Stimulated activated CD8-positive, alpha-beta memory T cell treated with anti-CD3 and anti-CD28 coated beads, Interleukin-15, amount 100 ng/mL, for 1 hour (primary cell): Measurements from ENCODE around the gene NMUR1.

Experiments
- DNase-seq: peaks from one replicate; pipeline ENCODE4 v3.0.0-alpha.2; 2020; ENCODE audit warnings: low read depth

The NMUR1 gene

GRCh38 chr2:231525248-231526163, 4.7 kb downstream of the NMUR1 start:
- no peak for DNase-seq

- DNase-seq, result no peak
Observed at GRCh38 chr2:231524477-231525247, 5.6 kb downstream of the NMUR1 start.

- no peak for DNase-seq
Observed at GRCh38 chr2:231523451-231524285, 6.6 kb downstream of the NMUR1 start.

GRCh38 chr2:231522418-231523180, 7.6 kb downstream of the NMUR1 start:
- DNase-seq, result no peak

- DNase-seq, result no peak
Observed at GRCh38 chr2:231521443-231521842, 8.8 kb downstream of the NMUR1 start.

- DNase-seq, result no peak
Observed at GRCh38 chr2:231519975-231520555, 10.2 kb downstream of the NMUR1 start.

- DNase-seq, result no peak
Observed at GRCh38 chr2:231518771-231519170, 11.5 kb downstream of the NMUR1 start.

GRCh38 chr2:231515603-231516002, 14.6 kb downstream of the NMUR1 start:
- no peak for DNase-seq

- no peak for DNase-seq
Observed at GRCh38 chr2:231514951-231515297, 15.3 kb downstream of the NMUR1 start.

GRCh38 chr2:231514225-231514950, 15.9 kb downstream of the NMUR1 start:
- DNase-seq, result peak; percentile 90

GRCh38 chr2:231513746-231514224, 16.5 kb downstream of the NMUR1 start:
- DNase-seq, result no peak

GRCh38 chr2:231512222-231512621, 18.0 kb downstream of the NMUR1 start:
- no peak for DNase-seq

- DNase-seq, result no peak
Observed at GRCh38 chr2:231503766-231504165, 26.5 kb downstream of the NMUR1 start.

- DNase-seq, result no peak
Observed at GRCh38 chr2:231502596-231502995, 27.6 kb downstream of the NMUR1 start.

GRCh38 chr2:231497651-231498050, 32.6 kb downstream of the NMUR1 start:
- no peak for DNase-seq

GRCh38 chr2:231494669-231495068, 35.6 kb downstream of the NMUR1 start:
- DNase-seq, result no peak

GRCh38 chr2:231490801-231491200, 39.4 kb downstream of the NMUR1 start:
- DNase-seq, result no peak

- DNase-seq, result no peak
Observed at GRCh38 chr2:231489990-231490389, 40.3 kb downstream of the NMUR1 start.

- DNase-seq, result no peak
Observed at GRCh38 chr2:231488331-231488730, 41.9 kb downstream of the NMUR1 start.

- no peak for DNase-seq
Observed at GRCh38 chr2:231486851-231487596, 43.2 kb downstream of the NMUR1 start.
